ENCODE data around the gene TTC9C. TPM values are rescaled to one million over a fixed set of nuclear protein-coding genes. Genes with fewer than 3 reads are reported as not detected.

TTC9C gene
- total RNA-seq, 1 experiment from 2014 or later: 48.7 TPM

DNA sequence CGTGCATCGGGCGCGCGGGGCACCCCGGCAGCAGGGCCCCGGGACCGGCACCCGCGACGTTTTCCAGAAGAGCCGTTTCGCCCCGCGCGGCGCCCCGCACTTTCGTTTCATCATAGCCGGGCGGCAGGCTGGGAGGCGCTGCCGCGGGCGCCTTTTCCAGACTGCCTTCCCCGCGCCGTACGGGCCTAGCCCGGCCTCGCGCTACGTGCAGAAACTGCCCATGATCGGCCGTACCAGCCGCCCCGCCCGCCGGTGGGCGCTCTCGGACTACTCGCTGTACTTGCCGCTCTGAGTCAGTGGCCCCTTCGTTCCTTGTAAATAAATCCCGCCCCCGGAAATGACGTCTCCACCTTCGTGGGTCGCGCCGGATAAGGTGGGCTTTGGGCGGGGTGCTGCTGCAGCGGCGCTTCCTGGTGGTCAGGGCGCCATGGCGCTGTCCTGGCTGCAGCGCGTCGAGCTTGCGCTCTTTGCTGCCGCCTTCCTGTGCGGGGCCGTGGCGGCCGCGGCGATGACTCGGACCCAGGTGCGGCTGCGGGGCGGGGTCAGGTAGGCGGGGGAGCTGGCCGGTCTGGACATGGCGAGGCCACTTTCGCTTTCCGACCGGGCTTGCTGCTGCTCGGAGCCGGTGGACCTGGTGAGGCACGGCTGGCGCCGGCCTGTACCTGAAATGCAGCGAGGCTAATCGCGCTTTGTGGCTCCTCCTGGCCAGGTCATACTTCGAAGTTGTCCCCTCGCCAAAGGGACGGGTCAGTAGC is 58.9 kb downstream of the TTC9C start, which contains the start of gene TMEM179B (continued):
- peak; percentile 87 for TF ChIP-seq ZNF281 (CRISPR knock-in tag; IDR thresholded peaks at IDR 0.05)
- TF ChIP-seq ARID4B (CRISPR knock-in tag; IDR thresholded peaks at IDR 0.05; ENCODE audit: borderline replicate concordance): peak; percentile 94
- TF ChIP-seq ZNF512 (CRISPR knock-in tag; IDR thresholded peaks at IDR 0.05; ENCODE audit: borderline replicate concordance): no peak
- TF ChIP-seq NR3C1 (CRISPR knock-in tag; conservative IDR thresholded peaks at IDR 0.05; ENCODE audit: low read depth): no peak
- TF ChIP-seq, protein P1, sequence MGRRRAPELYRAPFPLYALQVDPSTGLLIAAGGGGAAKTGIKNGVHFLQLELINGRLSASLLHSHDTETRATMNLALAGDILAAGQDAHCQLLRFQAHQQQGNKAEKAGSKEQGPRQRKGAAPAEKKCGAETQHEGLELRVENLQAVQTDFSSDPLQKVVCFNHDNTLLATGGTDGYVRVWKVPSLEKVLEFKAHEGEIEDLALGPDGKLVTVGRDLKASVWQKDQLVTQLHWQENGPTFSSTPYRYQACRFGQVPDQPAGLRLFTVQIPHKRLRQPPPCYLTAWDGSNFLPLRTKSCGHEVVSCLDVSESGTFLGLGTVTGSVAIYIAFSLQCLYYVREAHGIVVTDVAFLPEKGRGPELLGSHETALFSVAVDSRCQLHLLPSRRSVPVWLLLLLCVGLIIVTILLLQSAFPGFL (CRISPR knock-in tag; IDR thresholded peaks at IDR 0.05; ENCODE audit: borderline replicate concordance): no peak
- 0 out of 2 replicates have a peak, but pooled peaks have one; percentile 37 for TF ChIP-seq NFATC4 (CRISPR knock-in tag; IDR thresholded peaks at IDR 0.05)
- TF ChIP-seq FOXK1 (CRISPR knock-in tag; IDR thresholded peaks at IDR 0.05): peak; percentile 97
- TF ChIP-seq SP1 (CRISPR knock-in tag; conservative IDR thresholded peaks at IDR 0.05): peak; percentile 98
- no peak for TF ChIP-seq ZNF425 (CRISPR knock-in tag; conservative IDR thresholded peaks at IDR 0.05)
- peak; percentile 59; the same call in 1 of the 2 replicates for TF ChIP-seq ZNF416 (CRISPR knock-in tag; IDR thresholded peaks at IDR 0.05)
- TF ChIP-seq GTF2I (CRISPR knock-in tag; conservative IDR thresholded peaks at IDR 0.05): no peak
- TF ChIP-seq TCF7 (CRISPR knock-in tag; IDR thresholded peaks at IDR 0.05; ENCODE audit: low read depth): peak; percentile 23; the same call in 1 of the 2 replicates
- peak; percentile 97 for TF ChIP-seq CREM (CRISPR knock-in tag; IDR thresholded peaks at IDR 0.05)
- TF ChIP-seq, protein P2, sequence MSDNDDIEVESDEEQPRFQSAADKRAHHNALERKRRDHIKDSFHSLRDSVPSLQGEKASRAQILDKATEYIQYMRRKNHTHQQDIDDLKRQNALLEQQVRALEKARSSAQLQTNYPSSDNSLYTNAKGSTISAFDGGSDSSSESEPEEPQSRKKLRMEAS (CRISPR knock-in tag; IDR thresholded peaks at IDR 0.05): peak; percentile 89
- TF ChIP-seq FOXP1 (CRISPR knock-in tag; IDR thresholded peaks at IDR 0.05; ENCODE audit: borderline replicate concordance): peak; percentile 94
- peak; percentile 76 for TF ChIP-seq PRRX2 (CRISPR knock-in tag; IDR thresholded peaks at IDR 0.05)
- TF ChIP-seq EMX1 (CRISPR knock-in tag; IDR thresholded peaks at IDR 0.05): no peak; the same call in 1 of the 2 replicates
- TF ChIP-seq GABPB1 (CRISPR knock-in tag; IDR thresholded peaks at IDR 0.05): peak; percentile 70; the same call in 1 of the 2 replicates
- TF ChIP-seq, protein P3, sequence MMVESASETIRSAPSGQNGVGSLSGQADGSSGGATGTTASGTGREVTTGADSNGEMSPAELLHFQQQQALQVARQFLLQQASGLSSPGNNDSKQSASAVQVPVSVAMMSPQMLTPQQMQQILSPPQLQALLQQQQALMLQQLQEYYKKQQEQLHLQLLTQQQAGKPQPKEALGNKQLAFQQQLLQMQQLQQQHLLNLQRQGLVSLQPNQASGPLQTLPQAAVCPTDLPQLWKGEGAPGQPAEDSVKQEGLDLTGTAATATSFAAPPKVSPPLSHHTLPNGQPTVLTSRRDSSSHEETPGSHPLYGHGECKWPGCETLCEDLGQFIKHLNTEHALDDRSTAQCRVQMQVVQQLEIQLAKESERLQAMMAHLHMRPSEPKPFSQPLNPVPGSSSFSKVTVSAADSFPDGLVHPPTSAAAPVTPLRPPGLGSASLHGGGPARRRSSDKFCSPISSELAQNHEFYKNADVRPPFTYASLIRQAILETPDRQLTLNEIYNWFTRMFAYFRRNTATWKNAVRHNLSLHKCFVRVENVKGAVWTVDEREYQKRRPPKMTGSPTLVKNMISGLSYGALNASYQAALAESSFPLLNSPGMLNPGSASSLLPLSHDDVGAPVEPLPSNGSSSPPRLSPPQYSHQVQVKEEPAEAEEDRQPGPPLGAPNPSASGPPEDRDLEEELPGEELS (CRISPR knock-in tag; IDR thresholded peaks at IDR 0.05): peak; percentile 70
- TF ChIP-seq ZNF138 (CRISPR knock-in tag; conservative IDR thresholded peaks at IDR 0.05): peak; percentile 97
- no peak for TF ChIP-seq ELF4 (CRISPR knock-in tag; IDR thresholded peaks at IDR 0.05; ENCODE audit: low read depth)
- TF ChIP-seq TEAD1 (CRISPR knock-in tag; IDR thresholded peaks at IDR 0.05): peak; percentile 93
- no peak for TF ChIP-seq SMAD4 (CRISPR knock-in tag; IDR thresholded peaks at IDR 0.05)
- peak; percentile 74; the same call in 1 of the 2 replicates for TF ChIP-seq ZNF671 (CRISPR knock-in tag; IDR thresholded peaks at IDR 0.05)
- peak; percentile 11; the same call in 1 of the 2 replicates for TF ChIP-seq ZNF121 (CRISPR knock-in tag; IDR thresholded peaks at IDR 0.05)
